Measurements from ENCODE around the gene SLC39A11. TPM values are rescaled to one million over a fixed set of nuclear protein-coding genes. Genes with fewer than 3 reads are reported as not detected.

Gene SLC39A11
- total RNA-seq, 2 donors from 2014 or later = 18.1 to 20.1 TPM

GRCh38 chr17:72697602-72698146, 394.8 kb downstream of the SLC39A11 start:
- Histone ChIP-seq H3K36me3 (ENCODE audit: control insufficient read depth, insufficient read depth, low read length) (no peaks in the 10 kb centered on the region), H3K9ac (ENCODE audit: extremely low read depth, low read length, poor library complexity, severe bottlenecking) (no peak overlapping the region), H3K4me3 (ENCODE audit: low read length) (no peak overlapping the region), H3K27me3 (ENCODE audit: control insufficient read depth, insufficient read depth, low read length, poor library complexity, severe bottlenecking) (no peaks in the 10 kb centered on the region), H3K9me3 (ENCODE audit: control insufficient read depth, low read length) (no peaks in the 10 kb centered on the region), H3K4me1 (ENCODE audit: control insufficient read depth, insufficient read depth, low read length) (no peaks in the 10 kb centered on the region), H3K27ac (ENCODE audit: low read depth, low read length) (no peak overlapping the region)
- WGBS, 2 experiments (ENCODE audit: insufficient coverage in 1 of 2, insufficient read length in 1 of 2) = 88 to 95% methylated on average over 7 to 9 of the region's 9 CpGs
- Mint-ChIP-seq H3K36me3 (ENCODE audit: low read depth) (no peaks in the 10 kb centered on the region), H3K4me3 (no peak overlapping the region), H3K27me3 (ENCODE audit: insufficient read depth) (no peaks in the 10 kb centered on the region), H3K27ac (no peak overlapping the region), H3K4me1 (no peaks in the 10 kb centered on the region), H3K9me3 (peaks cover 2% of the 10 kb centered on the region)
- DNase-seq = no peak
- TF ChIP-seq CTCF (conservative IDR thresholded peaks at IDR 0.05) = no peak

GRCh38 chr17:72696721-72697120, 395.8 kb downstream of the SLC39A11 start:
- Mint-ChIP-seq H3K27ac (no peak overlapping the region), H3K4me3 (no peak overlapping the region), H3K9me3 (peaks cover 5% of the 10 kb centered on the region), H3K4me1 (no peaks in the 10 kb centered on the region), H3K36me3 (ENCODE audit: low read depth) (no peaks in the 10 kb centered on the region), H3K27me3 (ENCODE audit: insufficient read depth) (no peaks in the 10 kb centered on the region)
- Histone ChIP-seq H3K9ac (ENCODE audit: extremely low read depth, low read length, poor library complexity, severe bottlenecking) (no peak overlapping the region), H3K27ac (ENCODE audit: low read depth, low read length) (no peak overlapping the region), H3K27me3 (ENCODE audit: control insufficient read depth, insufficient read depth, low read length, poor library complexity, severe bottlenecking) (no peaks in the 10 kb centered on the region), H3K9me3 (ENCODE audit: control insufficient read depth, low read length) (no peaks in the 10 kb centered on the region), H3K4me1 (ENCODE audit: control insufficient read depth, insufficient read depth, low read length) (no peaks in the 10 kb centered on the region), H3K36me3 (ENCODE audit: control insufficient read depth, insufficient read depth, low read length) (no peaks in the 10 kb centered on the region), H3K4me3 (ENCODE audit: low read length) (no peak overlapping the region)
- WGBS, 2 experiments (ENCODE audit: insufficient coverage in 1 of 2, insufficient read length in 1 of 2) = 92 to 94% methylated on average over 6 to 8 of the region's 8 CpGs
- no peak for DNase-seq
- TF ChIP-seq CTCF (conservative IDR thresholded peaks at IDR 0.05) = no peak

GRCh38 chr17:72696156-72696555, 396.3 kb downstream of the SLC39A11 start:
- no peaks in the 10 kb centered on the region for H3K36me3 ChIP-seq (ENCODE audit: control insufficient read depth, insufficient read depth, low read length)
- no peaks in the 10 kb centered on the region for H3K27me3 ChIP-seq (ENCODE audit: control insufficient read depth, insufficient read depth, low read length, poor library complexity, severe bottlenecking)
- Mint-ChIP-seq H3K4me1 (no peaks in the 10 kb centered on the region), H3K36me3 (ENCODE audit: low read depth) (no peaks in the 10 kb centered on the region), H3K27ac (no peak overlapping the region), H3K4me3 (no peak overlapping the region), H3K9me3 (peaks cover 5% of the 10 kb centered on the region), H3K27me3 (ENCODE audit: insufficient read depth) (no peaks in the 10 kb centered on the region)
- H3K4me1 ChIP-seq (ENCODE audit: control insufficient read depth, insufficient read depth, low read length) = no peaks in the 10 kb centered on the region
- no peak for TF ChIP-seq CTCF (conservative IDR thresholded peaks at IDR 0.05)
- H3K9ac ChIP-seq (ENCODE audit: extremely low read depth, low read length, poor library complexity, severe bottlenecking) = no peak overlapping the region
- H3K4me3 ChIP-seq (ENCODE audit: low read length) = no peak overlapping the region
- WGBS, 2 experiments (ENCODE audit: insufficient coverage in 1 of 2, insufficient read length in 1 of 2) = 89 to 93% methylated on average over 7 to 9 of the region's 9 CpGs
- H3K27ac ChIP-seq (ENCODE audit: low read depth, low read length) = no peak overlapping the region
- no peak for DNase-seq
- no peaks in the 10 kb centered on the region for H3K9me3 ChIP-seq (ENCODE audit: control insufficient read depth, low read length)
